HG02763 (cell line): ENCODE results near the gene CCL2.

Experiments
- ATAC-seq: cut with Tn5 transposase; IDR thresholded peaks from one replicate; pipeline ENCODE4 v1.9.1; 2021; ENCODE audit warnings: mild to moderate bottlenecking, moderate library complexity; ENCODE audit not compliant: unreplicated experiment

CCL2 gene

GRCh38 chr17:34237458-34237857, 17.6 kb upstream of the CCL2 start:
- no peak for ATAC-seq

- ATAC-seq = no peak
These were observed 14.0 kb upstream of the CCL2 start for GRCh38 chr17:34241062-34241461.

- ATAC-seq = no peak
These were observed 12.3 kb upstream of the CCL2 start for GRCh38 chr17:34242587-34243363.

- ATAC-seq = no peak
These were observed 11.4 kb upstream of the CCL2 start for GRCh38 chr17:34243364-34244320.

GRCh38 chr17:34245351-34245905, 9.7 kb upstream of the CCL2 start:
- ATAC-seq = no peak

- ATAC-seq = no peak
These were observed 8.6 kb upstream of the CCL2 start for GRCh38 chr17:34246446-34246845.

- ATAC-seq = no peak
These were observed 8.2 kb upstream of the CCL2 start for GRCh38 chr17:34246881-34247280.

GRCh38 chr17:34248511-34249024, 6.5 kb upstream of the CCL2 start:
- ATAC-seq = no peak

- ATAC-seq = no peak
These were observed 6.0 kb upstream of the CCL2 start for GRCh38 chr17:34249061-34249460.

GRCh38 chr17:34249478-34249877, 5.6 kb upstream of the CCL2 start:
- ATAC-seq = no peak

- ATAC-seq = no peak
These were observed 3.9 kb upstream of the CCL2 start for GRCh38 chr17:34251186-34251585.

- ATAC-seq = no peak
These were observed 3.0 kb upstream of the CCL2 start for GRCh38 chr17:34252095-34252443.

- ATAC-seq = no peak
These were observed 2.5 kb upstream of the CCL2 start for GRCh38 chr17:34252444-34253138.

- no peak for ATAC-seq
These were observed 2.0 kb upstream of the CCL2 start for GRCh38 chr17:34253139-34253525.

- no peak for ATAC-seq
These were observed 939 bp upstream of the CCL2 start for GRCh38 chr17:34254146-34254545.

GRCh38 chr17:34255381-34255732, 272 bp downstream of the CCL2 start:
- ATAC-seq = no peak

- ATAC-seq = no peak
These were observed 756 bp downstream of the CCL2 start for GRCh38 chr17:34255841-34256240.

- ATAC-seq = no peak
These were observed 2.4 kb downstream of the CCL2 start for GRCh38 chr17:34257299-34257985.

GRCh38 chr17:34257986-34258326, 2.9 kb downstream of the CCL2 start:
- ATAC-seq = no peak

GRCh38 chr17:34259146-34259545, 4.1 kb downstream of the CCL2 start:
- ATAC-seq = no peak

GRCh38 chr17:34260861-34261260, 5.8 kb downstream of the CCL2 start:
- ATAC-seq = no peak
